ENCODE measurements around the gene WDR19.

GRCh38 chr4:39280770-39281169, 98.4 kb downstream of the WDR19 start:
- TF ChIP-seq, protein P1, sequence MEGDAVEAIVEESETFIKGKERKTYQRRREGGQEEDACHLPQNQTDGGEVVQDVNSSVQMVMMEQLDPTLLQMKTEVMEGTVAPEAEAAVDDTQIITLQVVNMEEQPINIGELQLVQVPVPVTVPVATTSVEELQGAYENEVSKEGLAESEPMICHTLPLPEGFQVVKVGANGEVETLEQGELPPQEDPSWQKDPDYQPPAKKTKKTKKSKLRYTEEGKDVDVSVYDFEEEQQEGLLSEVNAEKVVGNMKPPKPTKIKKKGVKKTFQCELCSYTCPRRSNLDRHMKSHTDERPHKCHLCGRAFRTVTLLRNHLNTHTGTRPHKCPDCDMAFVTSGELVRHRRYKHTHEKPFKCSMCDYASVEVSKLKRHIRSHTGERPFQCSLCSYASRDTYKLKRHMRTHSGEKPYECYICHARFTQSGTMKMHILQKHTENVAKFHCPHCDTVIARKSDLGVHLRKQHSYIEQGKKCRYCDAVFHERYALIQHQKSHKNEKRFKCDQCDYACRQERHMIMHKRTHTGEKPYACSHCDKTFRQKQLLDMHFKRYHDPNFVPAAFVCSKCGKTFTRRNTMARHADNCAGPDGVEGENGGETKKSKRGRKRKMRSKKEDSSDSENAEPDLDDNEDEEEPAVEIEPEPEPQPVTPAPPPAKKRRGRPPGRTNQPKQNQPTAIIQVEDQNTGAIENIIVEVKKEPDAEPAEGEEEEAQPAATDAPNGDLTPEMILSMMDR (conservative IDR thresholded peaks at IDR 0.05) = no peak
- no peak for TF ChIP-seq EZH2 (IDR thresholded peaks at IDR 0.05; ENCODE audit: low read depth)

Data from PC-9 (cell line).